Large intestine (tissue), 3 donors: Measurements from ENCODE around the gene TTN. TPM values are rescaled to one million over a fixed set of nuclear protein-coding genes. Genes with fewer than 3 reads are reported as not detected.

Source experiments
- DNase-seq, 2 donors: peaks; one replicate each; pipeline versions ENCODE4 v3.0.0 to v3.0.0-alpha.2; 2013
- H3K27ac ChIP-seq: one replicate; pipeline ENCODE4 v1.5.1; 2013; ENCODE audit warnings: low read length
- H3K27me3 ChIP-seq: 2 replicates; pipeline ENCODE4 v1.6.1; 2013; ENCODE audit warnings: low read length; ENCODE audit not compliant: control insufficient read depth, insufficient read depth
- H3K36me3 ChIP-seq: 2 replicates; pipeline ENCODE4 v1.6.1; 2013; ENCODE audit warnings: low read length; ENCODE audit not compliant: control insufficient read depth, insufficient read depth
- H3K4me1 ChIP-seq: one replicate; pipeline ENCODE4 v1.6.1; 2013; ENCODE audit warnings: low read length; ENCODE audit not compliant: control insufficient read depth, insufficient read depth
- H3K4me3 ChIP-seq: one replicate; pipeline ENCODE4 v1.5.1; 2013; ENCODE audit warnings: low read length
- H3K9me3 ChIP-seq: one replicate; pipeline ENCODE4 v1.6.1; 2013; ENCODE audit warnings: mild to moderate bottlenecking, low read depth, low read length, moderate library complexity; ENCODE audit not compliant: control insufficient read depth
- WGBS: methylation state at CpG from one replicate; pipeline ENCODE4 v1.1.5; 2013; ENCODE audit warnings: low lambda C conversion rate; ENCODE audit not compliant: insufficient coverage; 5-methylcytosine and 5-hydroxymethylcytosine counted together
- polyA plus RNA-seq: library from polyadenylated mRNA; unstranded; fragments of 120-200 nt; gene quantifications from one replicate; pipeline ENCODE4 v1.2.1, GENCODE V29; 2013

TTN gene
- polyA plus RNA-seq, 1 donor: 0.90 TPM

DNA sequence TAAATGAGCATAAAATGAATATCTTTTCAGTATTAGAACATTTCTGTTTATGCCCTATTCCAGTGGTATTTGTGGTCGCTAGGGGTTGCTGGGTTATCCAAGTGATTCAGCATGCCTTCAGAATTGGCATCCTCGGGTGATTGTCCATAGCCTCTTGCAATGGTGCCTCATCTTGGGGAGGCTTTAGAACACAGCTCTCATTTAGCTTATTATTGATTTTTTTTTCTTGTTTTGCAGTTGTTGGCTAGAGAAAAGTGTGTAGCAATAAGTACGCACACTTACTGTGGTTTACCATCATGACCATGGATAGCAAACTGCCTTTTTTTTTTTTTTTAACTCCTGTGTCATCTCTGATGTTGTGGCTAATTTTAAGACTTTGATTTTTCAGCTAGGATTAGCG, 293.3 kb downstream of the TTN start:
- 100% methylated on average over 2 of the region's 4 CpGs for WGBS
- no peak overlapping the region for H3K4me3 ChIP-seq
- H3K27me3 ChIP-seq: no peaks in the 10 kb centered on the region
- H3K27ac ChIP-seq: no peak overlapping the region
- no peak for DNase-seq
- no peaks in the 10 kb centered on the region for H3K4me1 ChIP-seq
- H3K36me3 ChIP-seq: peaks cover 30% of the 10 kb centered on the region
- no peaks in the 10 kb centered on the region for H3K9me3 ChIP-seq

DNA sequence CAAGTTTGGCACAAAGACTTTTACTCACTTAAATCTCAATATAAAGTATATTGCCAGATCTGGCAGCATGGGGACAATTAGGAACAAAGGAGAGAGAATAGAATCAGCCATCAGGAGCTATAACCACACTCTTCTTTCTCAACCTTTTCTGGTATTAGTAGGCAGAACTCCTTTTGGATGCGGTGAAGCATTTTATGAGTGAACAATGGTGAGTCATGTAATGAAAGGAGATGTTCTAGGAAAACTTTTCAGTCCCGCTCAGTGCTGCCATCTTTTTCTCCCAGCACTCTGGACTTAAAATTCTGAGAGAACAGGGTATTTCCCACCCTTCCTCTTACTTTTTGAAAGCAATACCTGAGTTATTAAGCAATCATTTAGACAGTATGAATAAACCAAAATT, 294.7 kb downstream of the TTN start:
- Histone ChIP-seq H3K27me3 (no peaks in the 10 kb centered on the region), H3K36me3 (peaks cover 26% of the 10 kb centered on the region), H3K4me1 (no peaks in the 10 kb centered on the region), H3K4me3 (no peak overlapping the region), H3K27ac (no peak overlapping the region), H3K9me3 (no peaks in the 10 kb centered on the region)
- WGBS: 100% methylated on average over 1 of the region's 2 CpGs
- DNase-seq: no peak

DNA sequence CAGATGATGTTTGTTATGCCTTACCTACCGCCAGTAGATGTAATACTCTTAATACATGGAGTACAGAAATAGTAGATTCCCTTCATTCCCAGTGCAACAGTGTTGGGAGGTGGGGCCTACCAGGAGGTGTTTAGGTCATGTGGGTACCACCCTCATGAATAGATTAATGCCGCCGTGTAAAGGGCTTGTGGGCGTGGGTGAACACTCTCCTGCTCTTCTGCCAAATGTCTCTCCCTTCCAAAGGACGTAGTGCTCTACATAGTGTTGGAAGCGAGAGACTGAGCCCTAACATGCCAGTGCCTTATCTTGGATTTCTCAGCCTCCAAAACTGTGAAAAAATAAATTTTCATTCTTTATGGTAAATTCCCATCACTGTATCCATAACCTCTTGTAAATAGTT, 296.8 kb downstream of the TTN start:
- Histone ChIP-seq H3K27ac (no peak overlapping the region), H3K4me1 (no peaks in the 10 kb centered on the region), H3K36me3 (peaks cover 26% of the 10 kb centered on the region), H3K9me3 (no peaks in the 10 kb centered on the region), H3K4me3 (no peak overlapping the region), H3K27me3 (no peaks in the 10 kb centered on the region)
- no CpG with 5 or more reads among the region's 6 CpGs for WGBS
- DNase-seq: no peak

DNA sequence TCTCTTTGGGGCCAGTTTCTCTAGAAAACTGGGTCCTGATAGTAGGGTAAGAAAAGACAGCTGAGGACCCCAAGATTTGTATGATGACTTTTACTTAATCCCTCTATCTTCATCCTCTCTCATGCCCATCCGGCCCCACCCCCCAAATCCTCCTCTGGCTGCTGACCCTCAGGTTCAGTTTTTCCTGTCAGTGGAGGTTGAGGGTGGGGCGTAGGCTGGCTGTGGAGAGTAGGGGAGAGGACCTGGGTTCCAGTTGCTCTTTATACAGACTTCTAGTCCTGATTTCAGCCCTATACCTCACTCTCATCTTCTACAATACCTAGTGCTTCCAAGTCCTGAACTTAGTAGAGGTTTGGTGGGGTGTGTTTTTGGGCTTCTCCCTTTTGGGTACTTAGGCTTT, 298.6 kb downstream of the TTN start:
- DNase-seq: no peak

DNA sequence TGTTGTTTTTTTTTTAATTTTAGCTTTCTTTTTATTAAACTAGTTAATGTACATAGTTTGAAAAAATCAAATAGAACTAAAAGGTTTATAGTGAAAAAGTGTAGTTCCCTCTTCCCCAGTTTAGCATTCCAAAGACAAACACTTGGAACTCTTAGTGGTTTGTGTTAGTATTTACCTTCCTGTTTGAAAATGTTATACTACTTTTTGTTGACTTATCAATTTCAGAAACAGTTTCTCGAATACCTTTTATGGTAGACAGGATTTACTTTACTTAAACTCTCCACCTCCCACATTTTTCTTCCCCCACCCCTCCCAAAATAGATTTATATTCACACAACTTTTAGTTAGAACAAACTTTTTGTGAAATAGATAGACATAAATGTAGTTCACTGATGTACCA, 300.3 kb downstream of the TTN start:
- no peak for DNase-seq
- Histone ChIP-seq H3K36me3 (peaks cover 24% of the 10 kb centered on the region), H3K27me3 (no peaks in the 10 kb centered on the region), H3K27ac (no peak overlapping the region), H3K9me3 (no peaks in the 10 kb centered on the region), H3K4me1 (no peaks in the 10 kb centered on the region), H3K4me3 (no peak overlapping the region)
- 75% methylated on average over 1 of the region's 1 CpG for WGBS

More for the DNA sequence above, 298.6 kb downstream of the TTN start:
- Histone ChIP-seq H3K27me3 (no peaks in the 10 kb centered on the region), H3K27ac (no peak overlapping the region), H3K36me3 (peaks cover 23% of the 10 kb centered on the region), H3K4me1 (no peaks in the 10 kb centered on the region), H3K4me3 (no peak overlapping the region), H3K9me3 (no peaks in the 10 kb centered on the region)
- WGBS: 100% methylated on average over 1 of the region's 2 CpGs

GRCh38 chr2:178506524-178506923, 300.7 kb downstream of the TTN start:
- H3K36me3 ChIP-seq: peaks cover 24% of the 10 kb centered on the region
- peak in 1 of 2 donors; percentile 49 for DNase-seq
- no peak overlapping the region for H3K27ac ChIP-seq
- no peak overlapping the region for H3K4me3 ChIP-seq
- no peaks in the 10 kb centered on the region for H3K4me1 ChIP-seq
- no peaks in the 10 kb centered on the region for H3K9me3 ChIP-seq
- WGBS: 33% methylated on average over 1 of the region's 2 CpGs
- no peaks in the 10 kb centered on the region for H3K27me3 ChIP-seq

GRCh38 chr2:178506101-178506500, 301.1 kb downstream of the TTN start:
- no peaks in the 10 kb centered on the region for H3K27me3 ChIP-seq
- peaks cover 27% of the 10 kb centered on the region for H3K36me3 ChIP-seq
- no peak for DNase-seq
- H3K4me3 ChIP-seq: no peak overlapping the region
- WGBS: 100% methylated on average over 1 of the region's 1 CpG
- H3K9me3 ChIP-seq: no peaks in the 10 kb centered on the region
- H3K4me1 ChIP-seq: no peaks in the 10 kb centered on the region
- H3K27ac ChIP-seq: no peak overlapping the region

GRCh38 chr2:178502751-178503150, 304.5 kb downstream of the TTN start:
- Histone ChIP-seq H3K27me3 (no peaks in the 10 kb centered on the region), H3K27ac (no peak overlapping the region), H3K4me3 (no peak overlapping the region), H3K4me1 (no peaks in the 10 kb centered on the region), H3K36me3 (peaks cover 38% of the 10 kb centered on the region), H3K9me3 (no peaks in the 10 kb centered on the region)
- no peak for DNase-seq
- 80% methylated on average over 2 of the region's 4 CpGs for WGBS

DNA sequence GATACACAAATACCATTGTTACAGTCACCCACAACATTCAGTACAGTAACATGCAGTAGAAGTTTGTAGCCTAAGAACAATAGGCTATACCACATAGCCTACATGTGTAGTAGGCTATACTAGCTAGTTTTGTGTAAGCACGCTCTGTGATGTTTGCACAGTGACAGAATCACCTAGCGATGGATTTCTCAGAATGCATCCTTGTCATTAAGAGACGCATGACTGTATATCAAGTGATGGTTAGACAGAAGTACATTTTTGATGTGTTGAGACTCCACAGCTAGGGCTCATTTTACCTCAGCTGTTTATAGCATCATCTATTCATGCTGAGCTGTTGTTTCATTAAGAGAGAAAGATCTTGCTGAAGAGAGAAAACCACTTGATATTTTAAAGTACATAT, 307.6 kb downstream of the TTN start:
- no peak for DNase-seq
- WGBS: no CpG with 5 or more reads among the region's 3 CpGs
- no peaks in the 10 kb centered on the region for H3K4me1 ChIP-seq
- no peaks in the 10 kb centered on the region for H3K27me3 ChIP-seq
- no peak overlapping the region for H3K27ac ChIP-seq
- H3K4me3 ChIP-seq: no peak overlapping the region
- H3K9me3 ChIP-seq: no peaks in the 10 kb centered on the region
- H3K36me3 ChIP-seq: peaks cover 57% of the 10 kb centered on the region

DNA sequence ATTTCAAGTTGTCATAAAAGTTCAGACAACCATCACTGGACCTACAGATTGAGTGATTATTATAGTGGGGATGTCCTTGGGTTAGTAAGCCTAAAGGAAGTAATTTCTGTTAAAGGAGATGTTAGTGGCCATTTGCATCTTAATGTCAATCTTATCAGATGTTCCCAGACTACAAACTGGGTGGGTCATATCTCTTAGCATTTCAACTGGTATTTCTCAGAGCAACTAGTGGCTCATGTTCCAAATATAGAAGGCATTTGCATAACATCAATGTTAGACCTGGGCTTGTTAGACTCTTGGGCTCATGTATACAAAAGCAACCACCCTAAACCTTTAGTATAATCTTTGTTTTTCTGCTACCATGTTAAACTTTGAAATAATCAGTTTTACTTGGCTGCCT, 309.1 kb downstream of the TTN start:
- H3K27ac ChIP-seq: no peak overlapping the region
- no peaks in the 10 kb centered on the region for H3K9me3 ChIP-seq
- no peak overlapping the region for H3K4me3 ChIP-seq
- no peaks in the 10 kb centered on the region for H3K4me1 ChIP-seq
- H3K27me3 ChIP-seq: no peaks in the 10 kb centered on the region
- no peak for DNase-seq
- peaks cover 63% of the 10 kb centered on the region for H3K36me3 ChIP-seq

DNA sequence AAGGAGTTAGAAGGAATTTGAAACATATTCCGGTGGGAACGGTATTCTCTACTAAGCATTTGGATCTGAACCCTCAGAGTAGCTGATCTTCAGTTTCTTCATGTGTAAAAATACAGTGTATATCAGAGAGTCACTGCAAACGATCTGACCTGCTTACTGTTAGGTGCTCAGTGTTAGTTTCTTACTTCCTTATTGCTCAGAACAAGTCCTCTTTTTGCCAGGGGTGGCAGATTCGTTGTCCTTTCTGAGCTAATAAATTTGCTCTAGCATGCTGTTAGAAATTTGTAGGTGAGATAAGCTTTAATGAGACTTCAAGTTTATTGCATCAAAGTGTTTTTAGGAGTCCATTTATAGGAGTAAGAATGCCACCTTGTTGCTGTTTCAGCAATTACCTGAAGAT, 311.2 kb downstream of the TTN start:
- H3K36me3 ChIP-seq: peaks cover 63% of the 10 kb centered on the region
- no peaks in the 10 kb centered on the region for H3K9me3 ChIP-seq
- no CpG with 5 or more reads among the region's 4 CpGs for WGBS
- DNase-seq: peak in 1 of 2 donors; percentile 24
- H3K4me3 ChIP-seq: no peak overlapping the region
- no peaks in the 10 kb centered on the region for H3K4me1 ChIP-seq
- no peaks in the 10 kb centered on the region for H3K27me3 ChIP-seq
- H3K27ac ChIP-seq: no peak overlapping the region
